ENCODE data around the gene BCL10.

DNA sequence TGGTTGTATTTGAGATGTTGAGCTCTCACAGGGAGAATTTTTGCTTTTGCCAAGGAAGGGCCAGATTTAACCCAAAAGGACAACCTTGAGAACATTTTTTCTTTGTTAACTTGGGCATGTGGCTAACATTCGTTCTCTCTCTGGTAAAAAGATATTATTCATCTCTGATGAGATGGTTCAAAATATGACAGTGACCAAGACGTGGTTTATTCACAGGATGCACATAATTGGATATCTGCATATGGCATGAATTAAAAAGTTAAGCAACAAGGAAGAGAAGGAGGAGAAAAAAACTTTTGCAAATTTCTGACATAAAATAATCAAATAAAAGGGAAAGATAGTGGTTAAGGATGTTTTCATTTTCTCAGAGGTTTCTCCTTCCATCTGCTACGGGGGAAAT lies 43.1 kb upstream of the BCL10 start:
- TF ChIP-seq, protein P1, sequence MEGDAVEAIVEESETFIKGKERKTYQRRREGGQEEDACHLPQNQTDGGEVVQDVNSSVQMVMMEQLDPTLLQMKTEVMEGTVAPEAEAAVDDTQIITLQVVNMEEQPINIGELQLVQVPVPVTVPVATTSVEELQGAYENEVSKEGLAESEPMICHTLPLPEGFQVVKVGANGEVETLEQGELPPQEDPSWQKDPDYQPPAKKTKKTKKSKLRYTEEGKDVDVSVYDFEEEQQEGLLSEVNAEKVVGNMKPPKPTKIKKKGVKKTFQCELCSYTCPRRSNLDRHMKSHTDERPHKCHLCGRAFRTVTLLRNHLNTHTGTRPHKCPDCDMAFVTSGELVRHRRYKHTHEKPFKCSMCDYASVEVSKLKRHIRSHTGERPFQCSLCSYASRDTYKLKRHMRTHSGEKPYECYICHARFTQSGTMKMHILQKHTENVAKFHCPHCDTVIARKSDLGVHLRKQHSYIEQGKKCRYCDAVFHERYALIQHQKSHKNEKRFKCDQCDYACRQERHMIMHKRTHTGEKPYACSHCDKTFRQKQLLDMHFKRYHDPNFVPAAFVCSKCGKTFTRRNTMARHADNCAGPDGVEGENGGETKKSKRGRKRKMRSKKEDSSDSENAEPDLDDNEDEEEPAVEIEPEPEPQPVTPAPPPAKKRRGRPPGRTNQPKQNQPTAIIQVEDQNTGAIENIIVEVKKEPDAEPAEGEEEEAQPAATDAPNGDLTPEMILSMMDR (optimal IDR thresholded peaks at IDR 0.05 in 1 of 3, IDR thresholded peaks at IDR 0.05 in 1 of 3, conservative IDR thresholded peaks at IDR 0.05 in 1 of 3; ENCODE audit: extremely low read depth in 1 of 3, insufficient read depth in 2 of 3, low read length in 3 of 3), result no peak
- TF ChIP-seq EZH2 (IDR thresholded peaks at IDR 0.05; ENCODE audit: low read length), result no peak

Data from keratinocyte (primary cell).